HG02970 (cell line): ENCODE measurements around the gene NDUFC1.
"Not testable (repeated sequence)": the region's sequence is repeated elsewhere in the genome, so short reads cannot be mapped to it uniquely, and the experiment has no call there.

Source experiments
- ATAC-seq: cut with Tn5 transposase; IDR thresholded peaks from one replicate; pipeline ENCODE4 v1.9.1; 2021; ENCODE audit warnings: mild to moderate bottlenecking, moderate library complexity, moderate number of reproducible peaks; ENCODE audit not compliant: unreplicated experiment, low FRiP score

NDUFC1 gene

GRCh38 chr4:139301821-139302611 lies at the start of gene NDUFC1:
TSS of gene NDUFC1 (minus strand) at chr4:139302477. CDS start at chr4:139295798, 6,679 bp downstream.
- peak; percentile 33 for ATAC-seq

GRCh38 chr4:139337612-139338011 lies 35.3 kb upstream of the NDUFC1 start:
- ATAC-seq: no peak

GRCh38 chr4:139333046-139333445 lies 30.8 kb upstream of the NDUFC1 start:
- no peak for ATAC-seq

- ATAC-seq: no peak
These were observed 28.9 kb upstream of the NDUFC1 start for GRCh38 chr4:139331185-139331584.

- ATAC-seq: no peak
These were observed 28.0 kb upstream of the NDUFC1 start for GRCh38 chr4:139330283-139330682.

GRCh38 chr4:139329665-139330200 lies 27.5 kb upstream of the NDUFC1 start:
- ATAC-seq: no peak

- ATAC-seq: no peak
These were observed 22.3 kb upstream of the NDUFC1 start for GRCh38 chr4:139324620-139325019.

- ATAC-seq: not testable (repeated sequence)
These were observed 20.3 kb upstream of the NDUFC1 start for GRCh38 chr4:139322541-139322940.

- not testable (repeated sequence) for ATAC-seq
These were observed 19.8 kb upstream of the NDUFC1 start for GRCh38 chr4:139322070-139322469.

- ATAC-seq: no peak
These were observed 17.3 kb upstream of the NDUFC1 start for GRCh38 chr4:139319571-139319970.

- ATAC-seq: no peak
These were observed 15.4 kb upstream of the NDUFC1 start for GRCh38 chr4:139317635-139318034.

- ATAC-seq: no peak
These were observed 14.5 kb upstream of the NDUFC1 start for GRCh38 chr4:139316733-139317132.

GRCh38 chr4:139315221-139315675 lies 13.0 kb upstream of the NDUFC1 start:
- no peak for ATAC-seq

- ATAC-seq: no peak
These were observed 11.9 kb upstream of the NDUFC1 start for GRCh38 chr4:139314047-139314800.

- not testable (repeated sequence) for ATAC-seq
These were observed 11.1 kb upstream of the NDUFC1 start for GRCh38 chr4:139313414-139313813.

GRCh38 chr4:139312552-139313332 lies 10.5 kb upstream of the NDUFC1 start:
- ATAC-seq: no peak

- no peak for ATAC-seq
These were observed 9.6 kb upstream of the NDUFC1 start for GRCh38 chr4:139311909-139312308.

- ATAC-seq: no peak
These were observed 2.6 kb upstream of the NDUFC1 start for GRCh38 chr4:139304920-139305319.

GRCh38 chr4:139301113-139301820 lies 1.0 kb downstream of the NDUFC1 start, which contains the start of gene NAA15:
TSS of gene NAA15 (plus strand) at chr4:139301505. CDS start at chr4:139301778, 273 bp downstream.
- peak; percentile 86 for ATAC-seq
